DND-41 (cell line): ENCODE results near the gene ALDH1A2.

Source experiments
- ATAC-seq: fragments of 200-7000 bp; cut with Tn5 transposase; 3 replicates; pipeline ENCODE4 v1.9.1; 2021; ENCODE audit warnings: low read depth; ENCODE audit not compliant: insufficient read depth
- DNase-seq: peaks from one replicate; pipeline ENCODE4 v3.0.0-alpha.2; 2020
- H2AFZ ChIP-seq: 2 replicates; pipeline ENCODE4 v1.6.0; 2012; ENCODE audit warnings: low read depth, low read length
- H3K27ac ChIP-seq: 2 replicates; pipeline ENCODE4 v1.5.1; 2012; ENCODE audit warnings: low read length, inconsistent platforms
- H3K27me3 ChIP-seq: fragments of 200-600 bp; sonication (generic); 2 replicates; pipeline ENCODE4 v1.6.0; 2012; ENCODE audit warnings: low read length, mild to moderate bottlenecking, inconsistent platforms; ENCODE audit not compliant: insufficient read depth, poor library complexity
- H3K36me3 ChIP-seq: 2 replicates; pipeline ENCODE4 v1.5.1; 2012; ENCODE audit warnings: low read length, inconsistent platforms; ENCODE audit not compliant: insufficient read depth
- H3K4me1 ChIP-seq: 2 replicates; pipeline ENCODE4 v1.5.1; 2012; ENCODE audit warnings: mild to moderate bottlenecking, low read length; ENCODE audit not compliant: insufficient read depth
- H3K4me2 ChIP-seq: 2 replicates; pipeline ENCODE4 v1.6.0; 2012; ENCODE audit warnings: mild to moderate bottlenecking, moderate library complexity, low read length, inconsistent platforms; ENCODE audit not compliant: insufficient read depth
- H3K4me3 ChIP-seq, 2 experiments: fragments of 200-600 bp in 1 of 2; shearing (Covaris generic) in 1 of 2; 2 replicates each; pipeline ENCODE4 v1.5.1; 2012 to 2016; ENCODE audit warnings: inconsistent platforms in 2 of 2, low read length in 2 of 2, mild to moderate bottlenecking in 2 of 2, low read depth in 1 of 2, moderate library complexity in 1 of 2
- H3K79me2 ChIP-seq: 2 replicates; pipeline ENCODE4 v1.6.0; 2012; ENCODE audit warnings: low read length, inconsistent platforms; ENCODE audit not compliant: insufficient read depth
- H3K9ac ChIP-seq: 2 replicates; pipeline ENCODE4 v1.6.0; 2012; ENCODE audit warnings: low read depth, mild to moderate bottlenecking, inconsistent platforms, low read length, moderate library complexity
- H3K9me3 ChIP-seq: 2 replicates; pipeline ENCODE4 v1.5.1; 2012; ENCODE audit warnings: low read length, moderate library complexity, mild to moderate bottlenecking, inconsistent platforms; ENCODE audit not compliant: insufficient read depth, severe bottlenecking
- H4K20me1 ChIP-seq: 2 replicates; pipeline ENCODE4 v1.6.0; 2012; ENCODE audit warnings: low read length; ENCODE audit not compliant: insufficient read depth
- CTCF ChIP-seq: IDR thresholded peaks from 2 replicates; pipeline ENCODE4 v1.5.1; 2012; ENCODE audit warnings: borderline replicate concordance, low read length, moderate library complexity, mild to moderate bottlenecking; ENCODE audit not compliant: poor library complexity, severe bottlenecking; ENCODE audit errors: extremely low read depth
- EZH2 ChIP-seq: IDR thresholded peaks from 3 replicates; pipeline ENCODE4 v1.6.1; 2012; ENCODE audit warnings: borderline replicate concordance, low read depth, mild to moderate bottlenecking, moderate library complexity, low read length, inconsistent platforms; ENCODE audit not compliant: severe bottlenecking

Gene ALDH1A2

GRCh38 chr15:58108117-58108516 is 42.6 kb upstream of the ALDH1A2 start:
- no peaks in the 10 kb centered on the region for H3K9me3 ChIP-seq
- H3K27me3 ChIP-seq: peaks cover 6% of the 10 kb centered on the region
- DNase-seq (no peak), ATAC-seq (no peak)
- no peaks in the 10 kb centered on the region for H3K79me2 ChIP-seq
- H3K4me2 ChIP-seq: no peak overlapping the region
- no peak overlapping the region for H2AFZ ChIP-seq
- no peak overlapping the region for H3K4me3 ChIP-seq
- TF ChIP-seq EZH2: no peak
- TF ChIP-seq CTCF: no peak
- H3K9ac ChIP-seq: no peak overlapping the region
- H3K36me3 ChIP-seq: no peaks in the 10 kb centered on the region
- no peaks in the 10 kb centered on the region for H3K4me1 ChIP-seq
- H3K27ac ChIP-seq: no peak overlapping the region
- H4K20me1 ChIP-seq: no peaks in the 10 kb centered on the region

GRCh38 chr15:58103482-58103881 is 38.0 kb upstream of the ALDH1A2 start:
- no peak overlapping the region for H3K4me2 ChIP-seq
- ATAC-seq: no peak
- no peaks in the 10 kb centered on the region for H4K20me1 ChIP-seq
- no peak for TF ChIP-seq EZH2
- no peaks in the 10 kb centered on the region for H3K79me2 ChIP-seq
- H3K36me3 ChIP-seq: no peaks in the 10 kb centered on the region
- no peak overlapping the region for H3K9ac ChIP-seq
- H3K4me3 ChIP-seq: no peak overlapping the region
- no peak overlapping the region for H2AFZ ChIP-seq
- H3K4me1 ChIP-seq: no peaks in the 10 kb centered on the region
- no peak for DNase-seq
- peaks cover 3% of the 10 kb centered on the region for H3K27me3 ChIP-seq
- H3K9me3 ChIP-seq: no peaks in the 10 kb centered on the region
- H3K27ac ChIP-seq: no peak overlapping the region

GRCh38 chr15:58096529-58097084 is 31.1 kb upstream of the ALDH1A2 start:
- Histone ChIP-seq H3K27me3 (peaks cover 6% of the 10 kb centered on the region), H3K9me3 (no peaks in the 10 kb centered on the region), H3K4me1 (no peaks in the 10 kb centered on the region), H4K20me1 (no peaks in the 10 kb centered on the region), H3K4me2 (no peak overlapping the region), H3K9ac (no peak overlapping the region), H3K36me3 (no peaks in the 10 kb centered on the region), H2AFZ (no peak overlapping the region), H3K79me2 (no peaks in the 10 kb centered on the region), H3K27ac (no peak overlapping the region), H3K4me3 (no peak overlapping the region)
- ATAC-seq: no peak
- TF ChIP-seq EZH2 (no peak), CTCF (no peak)
- DNase-seq: no peak

DNA sequence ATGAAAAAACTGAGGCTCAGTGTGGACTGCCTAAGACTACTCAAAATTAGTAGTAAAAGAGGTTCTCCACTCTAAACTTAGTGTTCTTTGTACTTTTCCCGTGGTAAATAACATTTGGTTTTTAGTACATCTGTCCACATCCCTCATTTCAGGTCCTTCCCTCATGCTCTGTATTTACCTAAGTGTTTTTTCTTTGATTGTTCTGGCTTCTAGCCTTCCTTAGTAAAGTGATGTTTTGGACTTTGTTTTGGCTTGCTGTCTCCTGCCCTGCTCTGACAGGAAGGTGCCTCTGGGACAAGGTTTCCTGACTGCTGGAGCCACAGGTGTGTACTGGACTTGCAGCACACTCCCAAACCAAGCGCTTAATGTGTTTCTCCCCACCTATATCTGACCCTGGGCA is 29.9 kb upstream of the ALDH1A2 start:
- Histone ChIP-seq H3K4me2 (no peak overlapping the region), H3K27ac (no peak overlapping the region), H3K4me1 (no peaks in the 10 kb centered on the region), H4K20me1 (no peaks in the 10 kb centered on the region), H3K4me3 (no peak overlapping the region), H3K36me3 (no peaks in the 10 kb centered on the region), H3K27me3 (peaks cover 2% of the 10 kb centered on the region), H3K9me3 (no peaks in the 10 kb centered on the region), H2AFZ (no peak overlapping the region), H3K79me2 (no peaks in the 10 kb centered on the region), H3K9ac (no peak overlapping the region)
- DNase-seq (no peak), ATAC-seq (no peak)
- TF ChIP-seq CTCF (no peak), EZH2 (no peak)
